AG09309 (cell line): Measurements from ENCODE around the gene CDH1.

Experiments used
- DNase-seq: peaks from one replicate; pipeline ENCODE4 v3.0.0-alpha.2; 2010; ENCODE audit warnings: low read depth
- H3K4me3 ChIP-seq: 2 replicates; pipeline ENCODE4 v1.5.1; 2011; ENCODE audit warnings: mild to moderate bottlenecking, low read depth, low read length, moderate library complexity; ENCODE audit not compliant: control insufficient read depth
- TF ChIP-seq, protein P1 (sequence below): IDR thresholded peaks from 2 replicates; pipeline ENCODE4 v1.5.1; 2011; ENCODE audit warnings: mild to moderate bottlenecking, low read depth, low read length, inconsistent platforms; ENCODE audit not compliant: insufficient read depth, control insufficient read depth; ENCODE audit errors: missing control alignments

The CDH1 gene

DNA sequence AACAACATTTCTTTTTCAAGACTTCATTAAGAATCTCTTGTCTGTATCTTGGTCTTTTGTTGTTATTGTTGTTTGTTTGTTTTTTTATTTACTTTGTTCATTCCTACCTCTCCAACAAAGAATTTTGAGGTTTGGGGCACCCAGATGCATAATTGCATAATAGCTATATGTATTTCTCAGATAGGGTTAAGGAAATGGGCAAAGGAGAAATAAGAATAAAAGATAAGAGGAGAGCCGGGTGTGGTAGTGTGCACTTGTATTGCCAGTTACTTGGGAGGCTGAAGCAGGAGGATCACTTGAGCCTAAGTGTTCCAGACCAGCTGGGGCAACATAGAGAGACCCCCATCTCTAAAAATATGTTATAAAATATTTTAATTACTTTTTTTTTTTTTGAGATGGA, 30.5 kb downstream of the CDH1 start:
- no peak overlapping the region for H3K4me3 ChIP-seq
- DNase-seq: no peak
- TF ChIP-seq, protein P1, sequence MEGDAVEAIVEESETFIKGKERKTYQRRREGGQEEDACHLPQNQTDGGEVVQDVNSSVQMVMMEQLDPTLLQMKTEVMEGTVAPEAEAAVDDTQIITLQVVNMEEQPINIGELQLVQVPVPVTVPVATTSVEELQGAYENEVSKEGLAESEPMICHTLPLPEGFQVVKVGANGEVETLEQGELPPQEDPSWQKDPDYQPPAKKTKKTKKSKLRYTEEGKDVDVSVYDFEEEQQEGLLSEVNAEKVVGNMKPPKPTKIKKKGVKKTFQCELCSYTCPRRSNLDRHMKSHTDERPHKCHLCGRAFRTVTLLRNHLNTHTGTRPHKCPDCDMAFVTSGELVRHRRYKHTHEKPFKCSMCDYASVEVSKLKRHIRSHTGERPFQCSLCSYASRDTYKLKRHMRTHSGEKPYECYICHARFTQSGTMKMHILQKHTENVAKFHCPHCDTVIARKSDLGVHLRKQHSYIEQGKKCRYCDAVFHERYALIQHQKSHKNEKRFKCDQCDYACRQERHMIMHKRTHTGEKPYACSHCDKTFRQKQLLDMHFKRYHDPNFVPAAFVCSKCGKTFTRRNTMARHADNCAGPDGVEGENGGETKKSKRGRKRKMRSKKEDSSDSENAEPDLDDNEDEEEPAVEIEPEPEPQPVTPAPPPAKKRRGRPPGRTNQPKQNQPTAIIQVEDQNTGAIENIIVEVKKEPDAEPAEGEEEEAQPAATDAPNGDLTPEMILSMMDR: no peak

- DNase-seq: no peak
Measured at GRCh38 chr16:68768175-68768574, 31.1 kb downstream of the CDH1 start.

GRCh38 chr16:68768771-68769170, 31.7 kb downstream of the CDH1 start:
- DNase-seq: no peak
- TF ChIP-seq, protein P1: no peak
- H3K4me3 ChIP-seq: no peak overlapping the region

More at GRCh38 chr16:68768175-68768574, 31.1 kb downstream of the CDH1 start:
- TF ChIP-seq, protein P1: no peak
- no peak overlapping the region for H3K4me3 ChIP-seq

DNA sequence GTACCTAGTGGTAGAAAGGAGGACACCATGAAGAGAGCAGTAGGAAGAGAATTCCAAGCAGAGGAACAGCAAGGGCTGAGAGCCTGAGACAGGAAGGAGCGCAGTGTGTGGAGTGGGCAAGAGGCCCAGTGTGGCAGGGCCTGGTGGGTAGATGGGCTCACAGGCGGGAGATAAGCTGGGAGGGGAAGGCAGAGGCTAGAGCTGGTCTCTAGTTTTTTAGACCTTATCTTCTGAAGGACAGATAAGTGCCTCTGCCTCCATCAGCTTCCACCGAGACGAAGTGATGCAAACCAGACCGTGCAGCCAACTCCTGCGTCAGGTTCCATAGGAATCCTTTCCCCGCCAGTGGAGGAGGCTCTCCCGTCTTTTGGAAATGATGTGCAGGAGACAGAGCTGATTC, 33.6 kb downstream of the CDH1 start:
- DNase-seq: no peak
- TF ChIP-seq, protein P1: no peak
- H3K4me3 ChIP-seq: no peak overlapping the region

GRCh38 chr16:68772030-68772681, 35.1 kb downstream of the CDH1 start:
- H3K4me3 ChIP-seq: no peak overlapping the region
- no peak for DNase-seq
- TF ChIP-seq, protein P1: no peak

DNA sequence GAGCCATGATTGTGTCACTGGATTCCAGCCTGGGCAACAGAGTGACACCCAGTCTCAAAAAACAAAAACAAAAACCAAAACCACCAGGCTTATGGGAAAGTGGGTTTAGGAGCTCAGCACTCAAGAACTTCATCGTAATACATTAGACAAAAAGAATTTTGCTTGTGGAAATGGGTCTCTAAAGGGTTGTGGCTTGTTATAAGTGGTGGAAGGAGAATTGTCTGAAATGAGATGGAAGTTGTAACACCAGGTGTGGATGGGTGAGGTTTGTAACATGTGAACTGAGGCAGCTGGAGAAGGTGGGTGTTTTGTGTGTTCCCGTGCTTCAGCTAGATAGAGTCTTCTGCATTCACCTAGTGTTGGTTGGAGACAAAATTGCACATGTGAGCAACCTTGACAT, 35.8 kb downstream of the CDH1 start:
- no peak for DNase-seq
- TF ChIP-seq, protein P1: no peak
- no peak overlapping the region for H3K4me3 ChIP-seq
